BJ (cell line): Measurements from ENCODE around the gene SIRT2. TPM values are rescaled to one million over a fixed set of nuclear protein-coding genes. Genes with fewer than 3 reads are reported as not detected.
A peak's percentile ranks its signal among the peaks of the same experiment; 100 is the strongest.
"Not testable (repeated sequence)": the region's sequence is repeated elsewhere in the genome, so short reads cannot be mapped to it uniquely, and the experiment has no call there.

ENCODE experiments used
- CTCF ChIA-PET: fragments of 350-600 bp; formaldehyde crosslinking; extraction: SDS; loops from one replicate; lab custom pipeline; 2021; ENCODE audit warnings: antibody characterized with exemption, inconsistent platforms; lab: Yijun Ruan, JAX
- POLR2A ChIA-PET: fragments of 300-600 bp; sonication (Branson Sonifier 250); formaldehyde crosslinking; extraction: SDS; loops from one replicate; lab custom pipeline; 2021; ENCODE audit warnings: antibody characterized with exemption; lab: Charles Lee
- DNase-seq: peaks from one replicate; pipeline ENCODE4 v3.0.0-alpha.2; 2011; ENCODE audit warnings: low read depth
- H3K27me3 ChIP-seq: 2 replicates; pipeline ENCODE4 v1.6.0; 2011; ENCODE audit warnings: low read length; ENCODE audit not compliant: control insufficient read depth, insufficient read depth
- H3K36me3 ChIP-seq: 2 replicates; pipeline ENCODE4 v1.5.1; 2011; ENCODE audit warnings: low read length; ENCODE audit not compliant: control insufficient read depth, insufficient read depth
- H3K4me3 ChIP-seq: 2 replicates; pipeline ENCODE4 v1.5.1; 2011; ENCODE audit warnings: low read depth, mild to moderate bottlenecking, control low read depth, low read length
- CTCF ChIP-seq: IDR thresholded peaks from 2 replicates; pipeline ENCODE4 v1.5.1; 2011; ENCODE audit warnings: low read depth, mild to moderate bottlenecking, control low read depth, inconsistent platforms, low read length, moderate library complexity; ENCODE audit not compliant: insufficient read depth
- polyA plus RNA-seq: library from polyadenylated mRNA; depleted of rRNA; stranded (reverse); fragments of >200 nt; gene quantifications from 2 replicates; pipeline ENCODE4 v1.2.3, GENCODE V29; 2011

SIRT2 gene
- polyA plus RNA-seq, 1 experiment = 71.8 TPM

- ChIA-PET CTCF (interaction anchor here (1.6 to 2.4 kb wide), 2 partner anchors 8 to 9 kb away, joined by 5 to 10 read pairs; no protein-coding TSS in a partner anchor), POLR2A (no interaction called here)
- Histone ChIP-seq H3K4me3 (no peak overlapping the region), H3K36me3 (no peaks in the 10 kb centered on the region), H3K27me3 (no peaks in the 10 kb centered on the region)
- no peak for TF ChIP-seq CTCF
- DNase-seq = no peak
Measured at GRCh38 chr19:38861368-38861767, 38.0 kb downstream of the SIRT2 start.

- H3K36me3 ChIP-seq, H3K27me3 ChIP-seq, DNase-seq, POLR2A ChIA-PET, H3K4me3 ChIP-seq: not testable (repeated sequence)
- CTCF ChIA-PET = interaction anchor here (1.0 to 2.4 kb wide), 2 partner anchors 10 to 14 kb away, joined by 3 to 10 read pairs; no protein-coding TSS in a partner anchor
Measured at GRCh38 chr19:38859631-38860204, 39.7 kb downstream of the SIRT2 start.

GRCh38 chr19:38856813-38857212 is 42.6 kb downstream of the SIRT2 start:
- Histone ChIP-seq H3K36me3 (no peaks in the 10 kb centered on the region), H3K27me3 (no peaks in the 10 kb centered on the region), H3K4me3 (no peak overlapping the region)
- ChIA-PET CTCF (interaction anchor here (0.7 to 2.6 kb wide), 2 partner anchors 13 to 26 kb away, joined by 4 to 13 read pairs; no protein-coding TSS in a partner anchor), POLR2A (no interaction called here)
- TF ChIP-seq CTCF = no peak
- no peak for DNase-seq

GRCh38 chr19:38855751-38856150 is 43.7 kb downstream of the SIRT2 start:
- POLR2A ChIA-PET, H3K4me3 ChIP-seq, H3K36me3 ChIP-seq, DNase-seq, H3K27me3 ChIP-seq, CTCF ChIA-PET: not testable (repeated sequence)

- H3K36me3 ChIP-seq, POLR2A ChIA-PET, CTCF ChIA-PET, H3K4me3 ChIP-seq, H3K27me3 ChIP-seq, DNase-seq: not testable (repeated sequence)
Measured at GRCh38 chr19:38854961-38855360, 44.5 kb downstream of the SIRT2 start.

GRCh38 chr19:38853214-38853613 is 46.2 kb downstream of the SIRT2 start:
- no peaks in the 10 kb centered on the region for H3K36me3 ChIP-seq
- ChIA-PET POLR2A (no interaction called here), CTCF (interaction anchor here (0.8 to 3.2 kb wide), 8 partner anchors 8 to 216 kb away, joined by 3 to 16 read pairs (median 5); partner anchors contain the start of genes MRPS12 and SARS2)
- DNase-seq = no peak
- no peak for TF ChIP-seq CTCF
- no peaks in the 10 kb centered on the region for H3K27me3 ChIP-seq
- peak overlapping the region; percentile 90 for H3K4me3 ChIP-seq
